MCF 10A (cell line): ENCODE measurements around the gene PPIF. TPM values are rescaled to one million over a fixed set of nuclear protein-coding genes. Genes with fewer than 3 reads are reported as not detected.

Experiments
- BruUV-seq: library from RNA; stranded (reverse); fragments of 400-500 nt; replicated peaks from 2 replicates; lab custom pipeline; 2021; lab: Mats Ljungman, UMichigan
- CTCF ChIA-PET: fragments of 300-600 bp; sonication (Branson Sonifier 250); formaldehyde crosslinking; extraction: SDS; loops from one replicate; lab custom pipeline; 2021; ENCODE audit warnings: antibody characterized with exemption, inconsistent platforms; lab: Yijun Ruan, JAX
- POLR2A ChIA-PET: fragments of 300-600, 350-650 bp; sonication (Branson Sonifier 250); formaldehyde crosslinking; extraction: SDS; loops from one replicate; lab custom pipeline; 2020; ENCODE audit warnings: antibody characterized with exemption, inconsistent platforms; lab: Yijun Ruan, JAX
- DNase-seq: peaks from one replicate; pipeline ENCODE4 v3.0.0-alpha.2; 2018; ENCODE audit not compliant: unreplicated experiment
- H3K27ac Mint-ChIP-seq: one replicate; pipeline ENCODE4 v1.8.0; 2022; ENCODE audit warnings: mild to moderate bottlenecking, low read depth, mixed read lengths; ENCODE audit not compliant: unreplicated experiment
- H3K27me3 Mint-ChIP-seq: one replicate; pipeline ENCODE4 v1.8.0; 2022; ENCODE audit warnings: mixed read lengths; ENCODE audit not compliant: insufficient read depth, unreplicated experiment
- H3K36me3 Mint-ChIP-seq: one replicate; pipeline ENCODE4 v1.8.0; 2022; ENCODE audit warnings: mild to moderate bottlenecking, moderate library complexity, mixed read lengths; ENCODE audit not compliant: insufficient read depth, unreplicated experiment
- H3K4me1 Mint-ChIP-seq: one replicate; pipeline ENCODE4 v1.8.0; 2022; ENCODE audit warnings: mixed read lengths; ENCODE audit not compliant: insufficient read depth, unreplicated experiment
- H3K4me3 Mint-ChIP-seq: one replicate; pipeline ENCODE4 v1.8.0; 2022; ENCODE audit warnings: mild to moderate bottlenecking, moderate library complexity, mixed read lengths; ENCODE audit not compliant: unreplicated experiment
- H3K9me3 Mint-ChIP-seq: one replicate; pipeline ENCODE4 v1.8.0; 2022; ENCODE audit warnings: mixed read lengths; ENCODE audit not compliant: unreplicated experiment
- CTCF ChIP-seq: fragments of 200-600 bp; IDR thresholded peaks from one replicate; pipeline ENCODE4 v1.8.0; 2022; ENCODE audit warnings: antibody characterized with exemption, mild to moderate bottlenecking; ENCODE audit not compliant: unreplicated experiment
- intact Hi-C: fragments of 100-400 bp; cut with micrococcal nuclease; formaldehyde crosslinking; loops from 2 replicates; pipeline ENCODE4 v1.14.1; 2022
- total RNA-seq: library from RNA; stranded (reverse); gene quantifications from 2 replicates; pipeline ENCODE4 v1.2.3, GENCODE V29; 2022

Gene PPIF
- total RNA-seq, 1 experiment from 2014 or later = 76.5 TPM

- H3K27ac Mint-ChIP-seq = no peak overlapping the region
- no peaks in the 10 kb centered on the region for H3K27me3 Mint-ChIP-seq
- ChIA-PET CTCF (interaction anchor here (0.6 to 1.1 kb wide), 2 partner anchors 12 to 38 kb away, joined by 3 read pairs; no protein-coding TSS in a partner anchor), POLR2A (interaction anchor here (0.6 kb wide), 1 partner anchor 17 kb away, joined by 4 read pairs; no protein-coding TSS in a partner anchor)
- peaks cover 7% of the 10 kb centered on the region for H3K36me3 Mint-ChIP-seq
- no peak for TF ChIP-seq CTCF
- H3K4me3 Mint-ChIP-seq = no peak overlapping the region
- H3K9me3 Mint-ChIP-seq = no peaks in the 10 kb centered on the region
- intact Hi-C loops = no loop called here
- no peaks in the 10 kb centered on the region for H3K4me1 Mint-ChIP-seq
- no TSS peak for BruUV-seq
- no peak for DNase-seq
These were observed 39.6 kb downstream of the PPIF start for GRCh38 chr10:79386637-79387465.

- DNase-seq = no peak
- intact Hi-C loops = no loop called here
- no TSS peak for BruUV-seq
- POLR2A ChIA-PET = no interaction called here
- Mint-ChIP-seq H3K36me3 (peaks cover 2% of the 10 kb centered on the region), H3K4me1 (no peaks in the 10 kb centered on the region), H3K9me3 (no peaks in the 10 kb centered on the region), H3K4me3 (no peak overlapping the region), H3K27ac (no peak overlapping the region), H3K27me3 (no peaks in the 10 kb centered on the region)
- CTCF ChIA-PET = interaction anchor here (0.6 to 1.1 kb wide), 2 partner anchors 12 to 37 kb away, joined by 3 read pairs; no protein-coding TSS in a partner anchor
- TF ChIP-seq CTCF = no peak
These were observed 40.3 kb downstream of the PPIF start for GRCh38 chr10:79387466-79387973.

GRCh38 chr10:79387974-79388850, 40.9 kb downstream of the PPIF start:
- no peaks in the 10 kb centered on the region for H3K36me3 Mint-ChIP-seq
- no peaks in the 10 kb centered on the region for H3K9me3 Mint-ChIP-seq
- intact Hi-C loops = no loop called here
- no peak overlapping the region for H3K4me3 Mint-ChIP-seq
- H3K4me1 Mint-ChIP-seq = no peaks in the 10 kb centered on the region
- H3K27ac Mint-ChIP-seq = no peak overlapping the region
- no peak for DNase-seq
- no peak for TF ChIP-seq CTCF
- POLR2A ChIA-PET = interaction anchor here (0.7 kb wide), 1 partner anchor 18 kb away, joined by 3 read pairs; no protein-coding TSS in a partner anchor
- CTCF ChIA-PET = interaction anchor here (0.6 to 1.1 kb wide), 3 partner anchors 13 to 80 kb away, joined by 3 read pairs; no protein-coding TSS in a partner anchor
- no TSS peak for BruUV-seq
- H3K27me3 Mint-ChIP-seq = no peaks in the 10 kb centered on the region
